KOPT-K1 (cell line): ENCODE results near the gene PARVB.

Experiments
- H3K27ac ChIP-seq: fragments of 200-600 bp; sonication (generic); 2 replicates; pipeline ENCODE4 v1.5.1; 2016; ENCODE audit warnings: antibody characterized with exemption, mild to moderate bottlenecking, low read depth, low read length; ENCODE audit not compliant: poor library complexity, severe bottlenecking
- H3K36me3 ChIP-seq: fragments of 200-600 bp; sonication (generic); 2 replicates; pipeline ENCODE4 v1.5.1; 2017; ENCODE audit warnings: antibody characterized with exemption, mild to moderate bottlenecking, low read length, moderate library complexity; ENCODE audit not compliant: insufficient read depth
- H3K9me3 ChIP-seq: fragments of 200-600 bp; sonication (generic); 2 replicates; pipeline ENCODE4 v1.5.1; 2017; ENCODE audit warnings: antibody characterized with exemption, low read length, mild to moderate bottlenecking; ENCODE audit not compliant: insufficient read depth, poor library complexity, severe bottlenecking

The PARVB gene

GRCh38 chr22:44180706-44181032 lies 156.6 kb downstream of the PARVB start, which contains the start of gene PARVG:
TSS of gene PARVG (plus strand) at chr22:44180925. CDS start at chr22:44183330, 2,405 bp downstream.
- Histone ChIP-seq H3K9me3 (no peaks in the 10 kb centered on the region), H3K36me3 (peaks cover 24% of the 10 kb centered on the region), H3K27ac (peak within 1 kb of the TSS; percentile 84)

GRCh38 chr22:44181033-44181911 lies 157.2 kb downstream of the PARVB start:
- no peaks in the 10 kb centered on the region for H3K9me3 ChIP-seq
- peak overlapping the region; percentile 84 for H3K27ac ChIP-seq
- H3K36me3 ChIP-seq = peaks cover 30% of the 10 kb centered on the region

GRCh38 chr22:44181912-44182587 lies 157.9 kb downstream of the PARVB start:
- Histone ChIP-seq H3K36me3 (peaks cover 32% of the 10 kb centered on the region), H3K9me3 (no peaks in the 10 kb centered on the region), H3K27ac (peak overlapping the region; percentile 84)

GRCh38 chr22:44182588-44183286 lies 158.6 kb downstream of the PARVB start:
- Histone ChIP-seq H3K27ac (peak overlapping the region; percentile 84), H3K36me3 (peaks cover 32% of the 10 kb centered on the region), H3K9me3 (no peaks in the 10 kb centered on the region)

GRCh38 chr22:44183287-44183588 lies 159.1 kb downstream of the PARVB start:
- Histone ChIP-seq H3K36me3 (peaks cover 32% of the 10 kb centered on the region), H3K9me3 (no peaks in the 10 kb centered on the region), H3K27ac (peak overlapping the region; percentile 84)

- Histone ChIP-seq H3K9me3 (no peaks in the 10 kb centered on the region), H3K27ac (no peak overlapping the region), H3K36me3 (peaks cover 32% of the 10 kb centered on the region)
These were observed 159.9 kb downstream of the PARVB start for GRCh38 chr22:44184006-44184405.

GRCh38 chr22:44185237-44186120 lies 161.4 kb downstream of the PARVB start:
- no peaks in the 10 kb centered on the region for H3K9me3 ChIP-seq
- no peak overlapping the region for H3K27ac ChIP-seq
- peaks cover 32% of the 10 kb centered on the region for H3K36me3 ChIP-seq

GRCh38 chr22:44186121-44186510 lies 162.0 kb downstream of the PARVB start:
- peaks cover 32% of the 10 kb centered on the region for H3K36me3 ChIP-seq
- H3K9me3 ChIP-seq = no peaks in the 10 kb centered on the region

GRCh38 chr22:44186737-44187136 lies 162.6 kb downstream of the PARVB start:
- Histone ChIP-seq H3K27ac (no peak overlapping the region), H3K9me3 (no peaks in the 10 kb centered on the region), H3K36me3 (peaks cover 32% of the 10 kb centered on the region)

More at GRCh38 chr22:44186121-44186510, 162.0 kb downstream of the PARVB start:
- H3K27ac ChIP-seq = no peak overlapping the region

GRCh38 chr22:44187652-44188230 lies 163.6 kb downstream of the PARVB start:
- H3K9me3 ChIP-seq = no peaks in the 10 kb centered on the region
- peaks cover 32% of the 10 kb centered on the region for H3K36me3 ChIP-seq
- no peak overlapping the region for H3K27ac ChIP-seq

GRCh38 chr22:44188316-44188715 lies 164.2 kb downstream of the PARVB start:
- no peaks in the 10 kb centered on the region for H3K9me3 ChIP-seq
- H3K36me3 ChIP-seq = peaks cover 29% of the 10 kb centered on the region
- no peak overlapping the region for H3K27ac ChIP-seq

GRCh38 chr22:44188986-44189630 lies 165.0 kb downstream of the PARVB start:
- Histone ChIP-seq H3K27ac (no peak overlapping the region), H3K36me3 (peaks cover 22% of the 10 kb centered on the region), H3K9me3 (no peaks in the 10 kb centered on the region)

GRCh38 chr22:44190381-44190976 lies 166.4 kb downstream of the PARVB start:
- Histone ChIP-seq H3K36me3 (peaks cover 17% of the 10 kb centered on the region; the same call in 1 of the 2 replicates), H3K27ac (no peak overlapping the region), H3K9me3 (no peaks in the 10 kb centered on the region)
